ENCODE data around the gene AMDHD2. TPM values are rescaled to one million over a fixed set of nuclear protein-coding genes. Genes with fewer than 3 reads are reported as not detected.

Gene AMDHD2, protein sequence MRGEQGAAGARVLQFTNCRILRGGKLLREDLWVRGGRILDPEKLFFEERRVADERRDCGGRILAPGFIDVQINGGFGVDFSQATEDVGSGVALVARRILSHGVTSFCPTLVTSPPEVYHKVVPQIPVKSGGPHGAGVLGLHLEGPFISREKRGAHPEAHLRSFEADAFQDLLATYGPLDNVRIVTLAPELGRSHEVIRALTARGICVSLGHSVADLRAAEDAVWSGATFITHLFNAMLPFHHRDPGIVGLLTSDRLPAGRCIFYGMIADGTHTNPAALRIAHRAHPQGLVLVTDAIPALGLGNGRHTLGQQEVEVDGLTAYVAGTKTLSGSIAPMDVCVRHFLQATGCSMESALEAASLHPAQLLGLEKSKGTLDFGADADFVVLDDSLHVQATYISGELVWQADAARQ
- total RNA-seq, result 10 to 100 TPM; 10.6 to 12.6 TPM

DNA sequence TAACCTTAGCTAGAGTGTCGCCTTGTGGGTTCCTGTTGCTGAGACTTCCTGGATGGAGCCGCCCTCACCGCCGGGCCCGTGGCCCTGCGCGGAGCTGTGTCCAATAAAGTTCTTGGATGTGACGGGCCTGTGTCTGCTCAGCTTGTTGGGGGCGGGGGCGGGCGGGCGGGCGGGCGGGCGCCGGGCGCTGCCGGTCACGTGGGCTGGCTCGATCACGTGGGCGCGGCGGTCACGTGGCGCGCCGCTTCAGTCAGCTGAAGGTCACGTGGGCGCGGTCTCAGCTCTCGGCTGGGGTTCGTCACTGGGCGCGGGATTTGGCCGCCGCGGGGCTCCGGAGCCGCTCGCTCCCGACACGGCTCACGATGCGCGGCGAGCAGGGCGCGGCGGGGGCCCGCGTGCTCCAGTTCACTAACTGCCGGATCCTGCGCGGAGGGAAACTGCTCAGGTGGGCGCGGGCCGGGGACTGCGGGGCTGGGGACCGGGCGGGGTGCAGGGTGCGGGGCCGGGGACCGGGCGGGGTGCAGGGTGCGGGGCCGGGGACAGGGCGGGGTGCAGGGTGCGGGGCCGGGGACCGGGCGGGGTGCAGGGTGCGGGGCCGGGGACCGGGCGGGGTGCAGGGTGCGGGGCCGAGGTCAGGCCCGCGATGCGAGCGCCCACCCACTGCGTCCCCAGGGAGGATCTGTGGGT, at the start of gene AMDHD2:
Gene AMDHD2, plus strand, starts transcription at position 275 of the 687 bp plus-strand sequence. Its CDS starts 88 bp downstream, at position 363.
- TF ChIP-seq, protein P1, sequence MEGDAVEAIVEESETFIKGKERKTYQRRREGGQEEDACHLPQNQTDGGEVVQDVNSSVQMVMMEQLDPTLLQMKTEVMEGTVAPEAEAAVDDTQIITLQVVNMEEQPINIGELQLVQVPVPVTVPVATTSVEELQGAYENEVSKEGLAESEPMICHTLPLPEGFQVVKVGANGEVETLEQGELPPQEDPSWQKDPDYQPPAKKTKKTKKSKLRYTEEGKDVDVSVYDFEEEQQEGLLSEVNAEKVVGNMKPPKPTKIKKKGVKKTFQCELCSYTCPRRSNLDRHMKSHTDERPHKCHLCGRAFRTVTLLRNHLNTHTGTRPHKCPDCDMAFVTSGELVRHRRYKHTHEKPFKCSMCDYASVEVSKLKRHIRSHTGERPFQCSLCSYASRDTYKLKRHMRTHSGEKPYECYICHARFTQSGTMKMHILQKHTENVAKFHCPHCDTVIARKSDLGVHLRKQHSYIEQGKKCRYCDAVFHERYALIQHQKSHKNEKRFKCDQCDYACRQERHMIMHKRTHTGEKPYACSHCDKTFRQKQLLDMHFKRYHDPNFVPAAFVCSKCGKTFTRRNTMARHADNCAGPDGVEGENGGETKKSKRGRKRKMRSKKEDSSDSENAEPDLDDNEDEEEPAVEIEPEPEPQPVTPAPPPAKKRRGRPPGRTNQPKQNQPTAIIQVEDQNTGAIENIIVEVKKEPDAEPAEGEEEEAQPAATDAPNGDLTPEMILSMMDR (IDR thresholded peaks at IDR 0.05), result no peak
- peak; percentile 94 for DNase-seq (ENCODE audit: low spot score)
- peaks cover 0 to 58% of the 10 kb centered on the region in 2 donors for H3K4me1 ChIP-seq
- no peaks in the 10 kb centered on the region for H3K27me3 ChIP-seq
- peaks cover 19% of the 10 kb centered on the region for H3K36me3 ChIP-seq
- peak within 1 kb of the TSS; percentile 83 to 98 for H3K27ac ChIP-seq
- no peaks in the 10 kb centered on the region for H3K9me3 ChIP-seq
- H3K4me3 ChIP-seq, result peak within 1 kb of the TSS; percentile 70 to 71

DNA sequence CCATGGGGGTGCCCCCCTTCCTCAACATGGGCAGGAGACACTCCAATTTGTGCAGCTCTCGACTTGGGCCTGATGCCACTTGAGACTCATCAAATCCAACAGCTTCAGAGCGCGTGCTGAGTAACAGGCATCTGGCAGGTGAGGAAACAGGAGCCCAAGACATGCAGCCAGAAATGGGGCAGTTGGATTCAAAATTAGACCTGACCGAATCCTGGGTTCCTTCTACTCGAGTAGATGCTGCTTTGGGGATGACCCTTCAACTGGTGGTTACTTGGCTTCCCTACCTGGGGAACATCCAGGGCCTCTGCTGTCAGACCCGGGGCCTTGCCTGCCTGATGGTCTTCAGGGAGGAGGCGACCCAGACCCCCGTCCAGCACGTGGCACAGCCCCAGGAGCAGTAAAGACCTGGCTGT, 49.6 kb upstream of the AMDHD2 start:
- TF ChIP-seq, protein P1 (IDR thresholded peaks at IDR 0.05), result no peak
- no peak overlapping the region for H3K27ac ChIP-seq

DNA sequence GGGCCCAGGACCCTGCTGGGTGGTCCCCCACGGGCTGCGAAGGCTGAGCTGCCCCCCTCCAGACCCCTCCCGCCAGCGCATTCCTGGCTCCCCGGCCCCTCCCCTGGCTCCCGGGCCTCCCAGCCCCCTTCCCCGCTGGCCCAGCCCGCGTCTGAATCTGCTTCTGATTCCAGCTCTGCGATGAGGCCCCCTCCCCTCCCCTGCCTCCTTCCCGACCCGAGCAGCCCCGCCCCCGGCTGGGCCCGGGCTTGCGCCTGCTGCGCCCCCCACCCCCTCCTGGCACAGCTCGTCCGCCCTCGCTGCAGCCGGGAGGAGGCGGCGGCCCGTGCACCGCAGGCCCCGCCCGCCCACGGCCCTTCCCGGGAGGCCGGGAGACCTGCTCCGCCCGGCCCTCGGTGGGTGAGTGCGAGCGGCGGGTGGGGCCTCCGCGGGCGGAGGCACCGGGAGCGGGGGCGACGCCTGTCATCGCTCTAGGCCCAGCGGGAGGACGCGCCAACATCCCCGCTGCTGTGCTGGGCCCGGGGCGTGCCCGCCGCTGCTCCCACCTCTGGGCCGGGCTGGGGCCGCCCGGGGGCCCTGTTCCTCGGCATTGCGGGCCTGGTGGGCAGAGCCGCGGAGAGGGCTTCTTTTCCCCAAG, 49.0 kb upstream of the AMDHD2 start, which contains the start of gene NTN3:
Gene NTN3, plus strand, starts transcription at position 282 of the 637 bp plus-strand sequence. CDS start 405 bp downstream, outside the sequence.
- Histone ChIP-seq H3K4me1 (peaks cover 0 to 80% of the 10 kb centered on the region in 2 donors), H3K27ac (no peak within 1 kb of the TSS), H3K36me3 (no peaks in the 10 kb centered on the region), H3K27me3 (peaks cover 2 to 6% of the 10 kb centered on the region in 2 donors), H3K9me3 (no peaks in the 10 kb centered on the region), H3K4me3 (peak within 1 kb of the TSS; percentile 15 to 47)
- DNase-seq (ENCODE audit: low spot score), result no peak
- TF ChIP-seq, protein P1 (IDR thresholded peaks at IDR 0.05), result no peak

More for the DNA sequence above, 49.6 kb upstream of the AMDHD2 start:
- Histone ChIP-seq H3K27me3 (peaks cover 2 to 6% of the 10 kb centered on the region in 2 donors), H3K36me3 (no peaks in the 10 kb centered on the region), H3K4me3 (peak overlapping the region in 1 of 2 donors; percentile 47), H3K4me1 (peaks cover 0 to 74% of the 10 kb centered on the region in 2 donors), H3K9me3 (no peaks in the 10 kb centered on the region)
- no peak for DNase-seq (ENCODE audit: low spot score)

DNA sequence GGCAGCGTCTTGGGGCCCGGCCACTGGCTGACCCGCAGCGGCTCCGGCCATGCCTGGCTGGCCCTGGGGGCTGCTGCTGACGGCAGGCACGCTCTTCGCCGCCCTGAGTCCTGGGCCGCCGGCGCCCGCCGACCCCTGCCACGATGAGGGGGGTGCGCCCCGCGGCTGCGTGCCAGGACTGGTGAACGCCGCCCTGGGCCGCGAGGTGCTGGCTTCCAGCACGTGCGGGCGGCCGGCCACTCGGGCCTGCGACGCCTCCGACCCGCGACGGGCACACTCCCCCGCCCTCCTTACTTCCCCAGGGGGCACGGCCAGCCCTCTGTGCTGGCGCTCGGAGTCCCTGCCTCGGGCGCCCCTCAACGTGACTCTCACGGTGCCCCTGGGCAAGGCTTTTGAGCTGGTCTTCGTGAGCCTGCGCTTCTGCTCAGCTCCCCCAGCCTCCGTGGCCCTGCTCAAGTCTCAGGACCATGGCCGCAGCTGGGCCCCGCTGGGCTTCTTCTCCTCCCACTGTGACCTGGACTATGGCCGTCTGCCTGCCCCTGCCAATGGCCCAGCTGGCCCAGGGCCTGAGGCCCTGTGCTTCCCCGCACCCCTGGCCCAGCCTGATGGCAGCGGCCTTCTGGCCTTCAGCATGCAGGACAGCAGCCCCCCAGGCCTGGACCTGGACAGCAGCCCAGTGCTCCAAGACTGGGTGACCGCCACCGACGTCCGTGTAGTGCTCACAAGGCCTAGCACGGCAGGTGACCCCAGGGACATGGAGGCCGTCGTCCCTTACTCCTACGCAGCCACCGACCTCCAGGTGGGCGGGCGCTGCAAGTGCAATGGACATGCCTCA, 48.3 kb upstream of the AMDHD2 start:
- H3K36me3 ChIP-seq, result no peaks in the 10 kb centered on the region
- TF ChIP-seq, protein P1 (IDR thresholded peaks at IDR 0.05), result no peak
- DNase-seq (ENCODE audit: low spot score), result no peak
- H3K9me3 ChIP-seq, result no peaks in the 10 kb centered on the region
- peak overlapping the region; percentile 15 to 47 for H3K4me3 ChIP-seq
- no peak overlapping the region for H3K27ac ChIP-seq
- peaks cover 2 to 6% of the 10 kb centered on the region in 2 donors for H3K27me3 ChIP-seq
- peaks cover 0 to 81% of the 10 kb centered on the region in 2 donors for H3K4me1 ChIP-seq

DNA sequence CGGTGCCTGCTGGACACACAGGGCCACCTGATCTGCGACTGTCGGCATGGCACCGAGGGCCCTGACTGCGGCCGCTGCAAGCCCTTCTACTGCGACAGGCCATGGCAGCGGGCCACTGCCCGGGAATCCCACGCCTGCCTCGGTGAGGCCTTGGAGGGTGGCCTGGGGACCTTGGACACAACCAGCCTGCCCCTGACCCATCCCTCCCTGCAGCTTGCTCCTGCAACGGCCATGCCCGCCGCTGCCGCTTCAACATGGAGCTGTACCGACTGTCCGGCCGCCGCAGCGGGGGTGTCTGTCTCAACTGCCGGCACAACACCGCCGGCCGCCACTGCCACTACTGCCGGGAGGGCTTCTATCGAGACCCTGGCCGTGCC, 47.7 kb upstream of the AMDHD2 start:
- Histone ChIP-seq H3K4me1 (peaks cover 0 to 76% of the 10 kb centered on the region in 2 donors), H3K27ac (no peak overlapping the region), H3K9me3 (no peaks in the 10 kb centered on the region), H3K27me3 (peaks cover 2 to 6% of the 10 kb centered on the region in 2 donors), H3K4me3 (no peak overlapping the region), H3K36me3 (no peaks in the 10 kb centered on the region)
- DNase-seq (ENCODE audit: low spot score), result no peak
- TF ChIP-seq, protein P1 (IDR thresholded peaks at IDR 0.05), result no peak
